Skin of body (tissue), 2 donors: ENCODE results near the gene OXA1L. TPM values are rescaled to one million over a fixed set of nuclear protein-coding genes. Genes with fewer than 3 reads are reported as not detected.
A peak's percentile ranks its signal among the peaks of the same experiment; 100 is the strongest.
"Not testable (repeated sequence)": the region's sequence is repeated elsewhere in the genome, so short reads cannot be mapped to it uniquely, and the experiment has no call there.

Experiments used
- DNase-seq: peaks from one replicate; lab custom pipeline; 2025; lab: John Stamatoyannopoulos, UW
- total RNA-seq: library from RNA; depleted of rRNA; stranded (reverse); fragments of >200 nt; gene quantifications from one replicate; pipeline ENCODE4 v1.2.3, GENCODE V29; 2014

OXA1L gene
- total RNA-seq, 1 donor from 2014 or later: 52.7 TPM

GRCh38 chr14:22798528-22798927, 32.0 kb downstream of the OXA1L start:
- DNase-seq: no peak

- no peak for DNase-seq
Observed at GRCh38 chr14:22800346-22800745, 33.9 kb downstream of the OXA1L start.

GRCh38 chr14:22801716-22802115, 35.2 kb downstream of the OXA1L start:
- no peak for DNase-seq

GRCh38 chr14:22802860-22803686, 36.6 kb downstream of the OXA1L start:
- DNase-seq: no peak

GRCh38 chr14:22803687-22803974, 37.1 kb downstream of the OXA1L start:
- DNase-seq: no peak

GRCh38 chr14:22805235-22805634, 38.7 kb downstream of the OXA1L start:
- DNase-seq: not testable (repeated sequence)

- DNase-seq: no peak
Observed at GRCh38 chr14:22807432-22808087, 41.1 kb downstream of the OXA1L start.

- DNase-seq: no peak
Observed at GRCh38 chr14:22808388-22809209, 42.1 kb downstream of the OXA1L start.

- no peak for DNase-seq
Observed at GRCh38 chr14:22811722-22812121, 45.2 kb downstream of the OXA1L start.

- no peak for DNase-seq
Observed at GRCh38 chr14:22812744-22813143, 46.3 kb downstream of the OXA1L start.

GRCh38 chr14:22813145-22813544, 46.7 kb downstream of the OXA1L start:
- DNase-seq: no peak

- no peak for DNase-seq
Observed at GRCh38 chr14:22814373-22814772, 47.9 kb downstream of the OXA1L start.

GRCh38 chr14:22814941-22815713, 48.6 kb downstream of the OXA1L start, which contains the start of gene SLC7A7:
Gene SLC7A7 (minus strand): TSS chr14:22815435. CDS start chr14:22813398, 2,037 bp downstream.
- DNase-seq: no peak

GRCh38 chr14:22819151-22819988, 52.9 kb downstream of the OXA1L start:
- peak; percentile 51 for DNase-seq

- peak; percentile 19 for DNase-seq
Observed at GRCh38 chr14:22820731-22821130, 54.2 kb downstream of the OXA1L start.

GRCh38 chr14:22821193-22822015, 54.9 kb downstream of the OXA1L start:
- no peak for DNase-seq

GRCh38 chr14:22822016-22822570, 55.6 kb downstream of the OXA1L start:
- DNase-seq: no peak
